Progenitor cell of endocrine pancreas (in vitro differentiated cells): ENCODE measurements around the gene ASXL1. TPM values are rescaled to one million over a fixed set of nuclear protein-coding genes. Genes with fewer than 3 reads are reported as not detected.
A peak's percentile ranks its signal among the peaks of the same experiment; 100 is the strongest.
"Not testable (repeated sequence)": the region's sequence is repeated elsewhere in the genome, so short reads cannot be mapped to it uniquely, and the experiment has no call there.

Experiments used
- DNase-seq: peaks from one replicate; pipeline ENCODE4 v3.0.0; 2021; ENCODE audit warnings: low spot score; ENCODE audit not compliant: unreplicated experiment
- H3K27ac Mint-ChIP-seq: 2 replicates; pipeline ENCODE4 v1.8.0; 2021; ENCODE audit warnings: mild to moderate bottlenecking, moderate library complexity, mixed read lengths
- H3K27me3 Mint-ChIP-seq: 2 replicates; pipeline ENCODE4 v1.8.0; 2021; ENCODE audit warnings: mixed read lengths
- H3K36me3 Mint-ChIP-seq: 2 replicates; pipeline ENCODE4 v1.8.0; 2022; ENCODE audit warnings: mixed read lengths; ENCODE audit not compliant: insufficient read depth
- H3K4me1 Mint-ChIP-seq: 2 replicates; pipeline ENCODE4 v1.8.0; 2021; ENCODE audit warnings: low read depth, mixed read lengths
- H3K4me3 Mint-ChIP-seq: 2 replicates; pipeline ENCODE4 v1.8.0; 2021; ENCODE audit warnings: low read depth, mild to moderate bottlenecking, moderate library complexity, mixed read lengths
- H3K9me3 Mint-ChIP-seq: 2 replicates; pipeline ENCODE4 v1.8.0; 2021; ENCODE audit warnings: low read depth, mixed read lengths
- CTCF ChIP-seq: fragments of 200-600 bp; sonication (generic); IDR thresholded peaks from one replicate; pipeline ENCODE4 v1.5.0; 2021; ENCODE audit warnings: antibody characterized with exemption, mild to moderate bottlenecking; ENCODE audit not compliant: unreplicated experiment
- total RNA-seq: library from RNA; stranded (reverse); gene quantifications from 2 replicates; pipeline ENCODE4 v1.2.1, GENCODE V29; 2021

ASXL1 gene
- total RNA-seq, 1 donor from 2014 or later: 201 TPM

DNA sequence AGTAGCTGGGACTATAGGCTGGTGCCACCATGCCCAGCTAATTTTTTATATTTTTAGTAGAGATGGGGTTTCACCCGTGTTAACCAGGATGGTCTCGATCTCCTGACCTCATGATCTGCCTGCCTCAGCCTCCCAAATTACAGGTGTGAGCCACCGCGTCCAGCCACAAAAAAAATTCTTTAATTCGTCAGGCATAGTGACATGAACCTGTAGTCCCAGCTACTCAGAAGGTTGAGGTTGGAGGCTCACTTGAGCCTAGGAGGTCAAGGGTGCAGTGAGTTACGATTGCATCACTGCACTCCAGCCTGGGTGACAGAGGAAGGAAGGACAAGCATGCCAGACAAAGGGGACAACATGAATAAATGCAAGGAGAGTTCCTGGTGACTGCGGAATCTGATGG is 19.5 kb upstream of the ASXL1 start:
- H3K4me3 Mint-ChIP-seq: no peak overlapping the region
- H3K36me3 Mint-ChIP-seq: peaks cover 12% of the 10 kb centered on the region
- H3K27ac Mint-ChIP-seq: peak overlapping the region; percentile 9
- H3K4me1 Mint-ChIP-seq: peaks cover 10% of the 10 kb centered on the region
- no peak for DNase-seq
- H3K9me3 Mint-ChIP-seq: peaks cover 3% of the 10 kb centered on the region
- TF ChIP-seq CTCF: no peak
- no peaks in the 10 kb centered on the region for H3K27me3 Mint-ChIP-seq

DNA sequence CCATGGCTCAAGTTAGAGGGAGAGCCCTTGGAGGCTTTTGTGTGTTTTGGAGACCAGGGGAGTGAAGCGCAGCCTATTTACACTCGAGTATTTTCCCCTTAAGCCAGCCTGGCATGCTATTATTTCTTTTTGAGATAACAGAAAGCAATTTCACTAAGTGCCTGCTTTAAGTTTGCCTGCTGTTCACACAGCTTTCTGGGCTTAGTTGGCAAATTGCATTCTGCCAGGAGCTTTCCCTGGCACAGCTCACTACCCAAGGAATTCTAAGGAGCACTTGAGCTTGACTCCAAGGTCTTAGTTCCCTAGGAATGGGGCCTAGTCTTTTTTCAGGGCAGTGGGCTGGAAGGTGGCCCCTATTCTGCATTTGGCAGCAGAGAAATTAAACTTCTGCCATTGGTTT is 19.0 kb upstream of the ASXL1 start:
- no peaks in the 10 kb centered on the region for H3K27me3 Mint-ChIP-seq
- peak overlapping the region; percentile 9 for H3K27ac Mint-ChIP-seq
- H3K36me3 Mint-ChIP-seq: peaks cover 10% of the 10 kb centered on the region
- peaks cover 10% of the 10 kb centered on the region for H3K4me1 Mint-ChIP-seq
- no peak for TF ChIP-seq CTCF
- no peak for DNase-seq
- H3K9me3 Mint-ChIP-seq: peaks cover 3% of the 10 kb centered on the region
- no peak overlapping the region for H3K4me3 Mint-ChIP-seq

- H3K27me3 Mint-ChIP-seq, H3K4me3 Mint-ChIP-seq, H3K36me3 Mint-ChIP-seq, H3K9me3 Mint-ChIP-seq, H3K27ac Mint-ChIP-seq, DNase-seq: not testable (repeated sequence)
- peaks cover 17% of the 10 kb centered on the region for H3K4me1 Mint-ChIP-seq
Measured at GRCh38 chr20:32341053-32341452, 17.1 kb upstream of the ASXL1 start.

DNA sequence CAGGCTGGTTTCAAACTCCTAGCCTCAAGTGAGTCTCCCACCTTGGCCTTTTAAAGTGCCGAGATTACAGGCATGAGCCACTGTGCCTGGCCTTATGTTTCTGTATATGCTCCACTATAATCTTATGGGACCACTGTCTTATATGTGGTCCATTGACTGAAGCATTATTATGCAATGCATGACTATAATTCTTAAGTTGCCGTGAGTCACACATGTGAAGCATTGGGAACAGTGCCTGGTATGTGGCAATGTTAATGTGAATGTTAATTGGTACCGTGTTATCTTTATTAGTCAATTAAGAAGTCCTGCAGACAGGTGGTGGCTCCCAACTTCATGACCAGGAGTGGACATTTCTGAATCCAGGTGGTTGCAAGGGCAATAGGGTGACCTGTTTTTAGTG is 14.7 kb upstream of the ASXL1 start:
- Mint-ChIP-seq H3K4me1 (peaks cover 20% of the 10 kb centered on the region), H3K27me3 (no peaks in the 10 kb centered on the region), H3K4me3 (no peak overlapping the region), H3K27ac (no peak overlapping the region), H3K36me3 (peaks cover 2% of the 10 kb centered on the region), H3K9me3 (peaks cover 3% of the 10 kb centered on the region)
- TF ChIP-seq CTCF: no peak
- DNase-seq: no peak

DNA sequence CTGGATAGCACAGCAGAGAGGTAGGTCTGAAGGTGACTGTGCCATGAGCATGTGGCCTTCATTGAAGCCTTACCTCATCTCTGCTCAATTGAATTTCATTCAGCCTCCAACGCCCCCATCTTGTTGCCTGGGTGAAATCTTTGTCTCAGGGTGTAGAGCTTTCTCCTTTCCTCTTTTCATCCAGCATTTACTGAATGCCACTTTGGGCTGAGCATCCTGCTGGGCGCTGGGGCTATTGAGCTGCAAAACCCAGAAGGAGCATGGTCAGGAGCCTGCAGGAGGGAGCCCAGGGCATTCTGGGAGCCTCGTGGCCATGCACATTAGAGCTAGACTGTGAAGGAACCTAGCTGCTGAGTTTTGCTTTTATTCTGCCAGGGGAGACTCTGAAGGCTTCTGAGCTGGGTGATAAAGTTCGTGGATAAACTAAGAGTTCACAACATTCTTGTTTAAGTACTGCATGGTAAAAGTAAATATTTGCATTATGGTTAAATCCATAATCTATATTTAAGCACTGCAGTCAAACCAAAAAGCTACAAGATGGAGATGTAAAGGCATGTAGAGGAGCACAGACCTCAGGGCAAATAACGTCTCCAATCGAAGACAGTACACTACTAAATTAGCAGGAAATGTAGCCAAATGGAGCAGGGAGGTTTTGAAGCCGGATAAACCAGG is 13.2 kb upstream of the ASXL1 start:
- H3K27me3 Mint-ChIP-seq: no peaks in the 10 kb centered on the region
- H3K27ac Mint-ChIP-seq: no peak overlapping the region
- peaks cover 2% of the 10 kb centered on the region for H3K36me3 Mint-ChIP-seq
- peaks cover 3% of the 10 kb centered on the region for H3K9me3 Mint-ChIP-seq
- H3K4me3 Mint-ChIP-seq: no peak overlapping the region
- no peak for TF ChIP-seq CTCF
- peaks cover 18% of the 10 kb centered on the region for H3K4me1 Mint-ChIP-seq
- no peak for DNase-seq

- Mint-ChIP-seq H3K4me3 (no peak overlapping the region), H3K27ac (no peak overlapping the region), H3K4me1 (peaks cover 12% of the 10 kb centered on the region), H3K9me3 (no peaks in the 10 kb centered on the region), H3K36me3 (no peaks in the 10 kb centered on the region), H3K27me3 (no peaks in the 10 kb centered on the region)
- no peak for TF ChIP-seq CTCF
- DNase-seq: no peak
Measured at GRCh38 chr20:32348207-32348606, 9.9 kb upstream of the ASXL1 start.
